ENCODE measurements around the gene ACVR1. TPM values are rescaled to one million over a fixed set of nuclear protein-coding genes. Genes with fewer than 3 reads are reported as not detected.
A peak's percentile ranks its signal among the peaks of the same experiment; 100 is the strongest.
"Not testable (repeated sequence)": the region's sequence is repeated elsewhere in the genome, so short reads cannot be mapped to it uniquely, and the experiment has no call there.

ACVR1 gene
- total RNA-seq, 1 experiment from 2014 or later: 5.9 TPM

- no peak overlapping the region for H3K4me3 ChIP-seq
- H3K9me3 ChIP-seq: peaks cover 5% of the 10 kb centered on the region; the same call in 1 of the 2 replicates
- no peak for DNase-seq
- H3K36me3 ChIP-seq: no peaks in the 10 kb centered on the region
- no peaks in the 10 kb centered on the region for H3K27me3 ChIP-seq
These were observed 23.2 kb upstream of the ACVR1 start for GRCh38 chr2:157899125-157899839.

GRCh38 chr2:157898591-157898996 is 22.5 kb upstream of the ACVR1 start:
- DNase-seq: peak; percentile 82
- Histone ChIP-seq H3K9me3 (peaks cover 5% of the 10 kb centered on the region; the same call in 1 of the 2 replicates), H3K27me3 (no peaks in the 10 kb centered on the region), H3K4me3 (no peak overlapping the region), H3K36me3 (no peaks in the 10 kb centered on the region)

- no peak for DNase-seq
- H3K4me3 ChIP-seq: no peak overlapping the region
These were observed 21.2 kb upstream of the ACVR1 start for GRCh38 chr2:157897106-157897971.

GRCh38 chr2:157895531-157895930 is 19.4 kb upstream of the ACVR1 start:
- Histone ChIP-seq H3K9me3 (peaks cover 3% of the 10 kb centered on the region; the same call in 1 of the 2 replicates), H3K36me3 (no peaks in the 10 kb centered on the region), H3K4me3 (no peak overlapping the region), H3K27me3 (no peaks in the 10 kb centered on the region)
- DNase-seq: peak; percentile 45

More at GRCh38 chr2:157897106-157897971, 21.2 kb upstream of the ACVR1 start:
- no peaks in the 10 kb centered on the region for H3K36me3 ChIP-seq
- peaks cover 5% of the 10 kb centered on the region; the same call in 1 of the 2 replicates for H3K9me3 ChIP-seq
- H3K27me3 ChIP-seq: no peaks in the 10 kb centered on the region

- Histone ChIP-seq H3K36me3 (no peaks in the 10 kb centered on the region), H3K4me3 (no peak overlapping the region), H3K27me3 (no peaks in the 10 kb centered on the region), H3K9me3 (no peaks in the 10 kb centered on the region)
- DNase-seq: no peak
These were observed 18.7 kb upstream of the ACVR1 start for GRCh38 chr2:157894694-157895435.

GRCh38 chr2:157893611-157894010 is 17.5 kb upstream of the ACVR1 start:
- Histone ChIP-seq H3K9me3 (no peaks in the 10 kb centered on the region), H3K27me3 (no peaks in the 10 kb centered on the region), H3K4me3 (no peak overlapping the region), H3K36me3 (no peaks in the 10 kb centered on the region)
- DNase-seq: no peak

GRCh38 chr2:157891643-157892041 is 15.5 kb upstream of the ACVR1 start:
- H3K27me3 ChIP-seq: no peaks in the 10 kb centered on the region
- H3K9me3 ChIP-seq: no peaks in the 10 kb centered on the region
- H3K36me3 ChIP-seq: no peaks in the 10 kb centered on the region
- no peak overlapping the region for H3K4me3 ChIP-seq
- DNase-seq: no peak

GRCh38 chr2:157890969-157891642 is 15.0 kb upstream of the ACVR1 start:
- Histone ChIP-seq H3K9me3 (no peaks in the 10 kb centered on the region), H3K27me3 (no peaks in the 10 kb centered on the region), H3K36me3 (no peaks in the 10 kb centered on the region), H3K4me3 (no peak overlapping the region)
- no peak for DNase-seq

- Histone ChIP-seq H3K36me3 (no peaks in the 10 kb centered on the region), H3K9me3 (no peaks in the 10 kb centered on the region), H3K27me3 (no peaks in the 10 kb centered on the region), H3K4me3 (no peak overlapping the region)
- DNase-seq: no peak
These were observed 11.8 kb upstream of the ACVR1 start for GRCh38 chr2:157887946-157888345.

- not testable (repeated sequence) for H3K27me3 ChIP-seq, DNase-seq, H3K36me3 ChIP-seq, H3K4me3 ChIP-seq, H3K9me3 ChIP-seq
These were observed 8.4 kb upstream of the ACVR1 start for GRCh38 chr2:157884533-157884932.

- Histone ChIP-seq H3K9me3 (no peaks in the 10 kb centered on the region), H3K4me3 (no peak overlapping the region), H3K36me3 (no peaks in the 10 kb centered on the region), H3K27me3 (no peaks in the 10 kb centered on the region)
- no peak for DNase-seq
These were observed 4.8 kb upstream of the ACVR1 start for GRCh38 chr2:157880927-157881326.

- DNase-seq: no peak
- Histone ChIP-seq H3K36me3 (no peaks in the 10 kb centered on the region), H3K4me3 (no peak overlapping the region)
These were observed 1.8 kb upstream of the ACVR1 start for GRCh38 chr2:157877761-157878400.

GRCh38 chr2:157876786-157877138 is 632 bp upstream of the ACVR1 start:
- H3K36me3 ChIP-seq: no peaks in the 10 kb centered on the region
- no peak for DNase-seq
- peak overlapping the region; percentile 83 for H3K4me3 ChIP-seq

More at GRCh38 chr2:157877761-157878400, 1.8 kb upstream of the ACVR1 start:
- Histone ChIP-seq H3K27me3 (no peaks in the 10 kb centered on the region), H3K9me3 (no peaks in the 10 kb centered on the region)

GRCh38 chr2:157875641-157876065 is 477 bp downstream of the ACVR1 start:
- Histone ChIP-seq H3K9me3 (no peaks in the 10 kb centered on the region), H3K36me3 (no peaks in the 10 kb centered on the region), H3K4me3 (peak overlapping the region; percentile 83), H3K27me3 (no peaks in the 10 kb centered on the region)
- DNase-seq: no peak

More at GRCh38 chr2:157876786-157877138, 632 bp upstream of the ACVR1 start:
- H3K9me3 ChIP-seq: no peaks in the 10 kb centered on the region
- H3K27me3 ChIP-seq: no peaks in the 10 kb centered on the region

GRCh38 chr2:157874997-157875640 is 1.0 kb downstream of the ACVR1 start:
- no peaks in the 10 kb centered on the region for H3K9me3 ChIP-seq
- H3K27me3 ChIP-seq: no peaks in the 10 kb centered on the region
- H3K4me3 ChIP-seq: peak overlapping the region; percentile 56
- peak; percentile 55 for DNase-seq
- H3K36me3 ChIP-seq: no peaks in the 10 kb centered on the region
